ENCODE results near the gene DHCR24. TPM values are rescaled to one million over a fixed set of nuclear protein-coding genes. Genes with fewer than 3 reads are reported as not detected.

DHCR24 gene
- total and polyA plus RNA-seq, 2 experiments from 2014 or later: 124 to 453 TPM

- Histone ChIP-seq H3K4me2 (no peak overlapping the region), H3K4me3 (no peak overlapping the region), H3K27me3 (ENCODE audit: insufficient read depth) (peaks cover 16% of the 10 kb centered on the region), H3K27ac (ENCODE audit: low read depth) (no peak overlapping the region), H4K20me1 (replicated peaks; ENCODE audit: insufficient read depth) (no peaks in the 10 kb centered on the region), H2AFZ (peak overlapping the region; percentile 18; the same call in 1 of the 2 replicates), H3K4me1 (ENCODE audit: insufficient read depth) (no peaks in the 10 kb centered on the region; the same call in 1 of the 2 replicates), H3F3A (replicated peaks; ENCODE audit: low read depth) (0 out of 2 replicates have a peak, but pooled peaks cover 5% of the 10 kb centered on the region), H3K79me2 (replicated peaks; ENCODE audit: insufficient read depth) (no peaks in the 10 kb centered on the region), H3K36me3 (ENCODE audit: insufficient read depth) (no peaks in the 10 kb centered on the region), H3K9me2 (ENCODE audit: insufficient read depth) (no peaks in the 10 kb centered on the region)
- TF ChIP-seq POLR2AphosphoS5 (IDR thresholded peaks at IDR 0.05; ENCODE audit: low read depth) (no peak), CTCF (conservative IDR thresholded peaks at IDR 0.05; ENCODE audit: low read depth in 2 of 2) (0 out of 4 replicates have a peak, but pooled peaks of 1 of the 2 experiments have one; percentile 11), ZNF462 (CRISPR knock-in tag; IDR thresholded peaks at IDR 0.05) (no peak)
- DNase-seq (ENCODE audit: low spot score): peak; percentile 47
- Mint-ChIP-seq H3K27ac (no peak overlapping the region), H3K4me3 (no peak overlapping the region), H3K27me3 (ENCODE audit: insufficient read depth, low read depth, poor library complexity) (peaks cover 13% of the 10 kb centered on the region), H3K36me3 (ENCODE audit: low read depth) (no peaks in the 10 kb centered on the region; the same call in 2 of the 3 replicates), H3K9me3 (no peaks in the 10 kb centered on the region), H3K4me1 (peaks cover 6% of the 10 kb centered on the region; the same call in 2 of the 3 replicates)
- ATAC-seq: no peak
These were observed 81.0 kb downstream of the DHCR24 start for GRCh38 chr1:54805981-54806381.
